H7 (cell line): ENCODE results near the gene NDUFAF5. TPM values are rescaled to one million over a fixed set of nuclear protein-coding genes. Genes with fewer than 3 reads are reported as not detected.

Experiments used
- DNase-seq: peaks from one replicate; pipeline ENCODE4 v3.0.0; 2012
- H3K27me3 ChIP-seq: 2 replicates; pipeline ENCODE4 v1.6.0; 2011; ENCODE audit warnings: mild to moderate bottlenecking, low read length; ENCODE audit not compliant: control insufficient read depth, insufficient read depth
- H3K36me3 ChIP-seq: replicated peaks from 2 replicates; pipeline ENCODE4 v1.5.1; 2011; ENCODE audit warnings: low read length; ENCODE audit not compliant: control insufficient read depth, insufficient read depth
- H3K4me3 ChIP-seq: 2 replicates; pipeline ENCODE4 v1.5.1; 2011; ENCODE audit warnings: low read depth, mild to moderate bottlenecking, control low read depth, low read length, moderate library complexity; ENCODE audit not compliant: insufficient read depth
- total RNA-seq: library from RNA; depleted of rRNA; stranded (reverse); fragments of >200 nt; shearing (Covaris generic); gene quantifications from 2 replicates; pipeline ENCODE4 v1.2.3, GENCODE V29; 2014

Gene NDUFAF5
- total RNA-seq, 1 experiment from 2014 or later, result 23.7 TPM

- no peak for DNase-seq
- H3K4me3 ChIP-seq, result no peak overlapping the region
- no peaks in the 10 kb centered on the region for H3K36me3 ChIP-seq
- no peaks in the 10 kb centered on the region; the same call in 1 of the 2 replicates for H3K27me3 ChIP-seq
Observed at GRCh38 chr20:13824459-13824858, 39.6 kb downstream of the NDUFAF5 start.

GRCh38 chr20:13825465-13825864 lies 40.6 kb downstream of the NDUFAF5 start:
- no peak for DNase-seq
- H3K36me3 ChIP-seq, result no peaks in the 10 kb centered on the region
- H3K27me3 ChIP-seq, result no peaks in the 10 kb centered on the region; the same call in 1 of the 2 replicates
- no peak overlapping the region for H3K4me3 ChIP-seq

- no peak overlapping the region for H3K4me3 ChIP-seq
- no peaks in the 10 kb centered on the region for H3K36me3 ChIP-seq
- DNase-seq, result no peak
- no peaks in the 10 kb centered on the region for H3K27me3 ChIP-seq
Observed at GRCh38 chr20:13831476-13831875, 46.6 kb downstream of the NDUFAF5 start.

- no peak for DNase-seq
- H3K4me3 ChIP-seq, result no peak overlapping the region
- no peaks in the 10 kb centered on the region for H3K36me3 ChIP-seq
- no peaks in the 10 kb centered on the region; the same call in 1 of the 2 replicates for H3K27me3 ChIP-seq
Observed at GRCh38 chr20:13838664-13839063, 53.8 kb downstream of the NDUFAF5 start.

- H3K36me3 ChIP-seq, result no peaks in the 10 kb centered on the region
- no peak for DNase-seq
- H3K27me3 ChIP-seq, result no peaks in the 10 kb centered on the region; the same call in 1 of the 2 replicates
- H3K4me3 ChIP-seq, result no peak overlapping the region
Observed at GRCh38 chr20:13839421-13840092, 54.7 kb downstream of the NDUFAF5 start.

GRCh38 chr20:13840093-13840465 lies 55.3 kb downstream of the NDUFAF5 start:
- Histone ChIP-seq H3K27me3 (no peaks in the 10 kb centered on the region; the same call in 1 of the 2 replicates), H3K4me3 (no peak overlapping the region), H3K36me3 (no peaks in the 10 kb centered on the region)
- DNase-seq, result no peak

- no peak for DNase-seq
- no peak overlapping the region for H3K4me3 ChIP-seq
Observed at GRCh38 chr20:13841206-13841605, 56.4 kb downstream of the NDUFAF5 start.

GRCh38 chr20:13844296-13844695 lies 59.5 kb downstream of the NDUFAF5 start:
- no peak for DNase-seq
- H3K4me3 ChIP-seq, result no peak overlapping the region
- no peaks in the 10 kb centered on the region for H3K36me3 ChIP-seq
- no peaks in the 10 kb centered on the region; the same call in 1 of the 2 replicates for H3K27me3 ChIP-seq

More at GRCh38 chr20:13841206-13841605, 56.4 kb downstream of the NDUFAF5 start:
- Histone ChIP-seq H3K27me3 (no peaks in the 10 kb centered on the region; the same call in 1 of the 2 replicates), H3K36me3 (no peaks in the 10 kb centered on the region)

- no peak overlapping the region for H3K4me3 ChIP-seq
- no peak for DNase-seq
- H3K36me3 ChIP-seq, result no peaks in the 10 kb centered on the region
- no peaks in the 10 kb centered on the region; the same call in 1 of the 2 replicates for H3K27me3 ChIP-seq
Observed at GRCh38 chr20:13851279-13851678, 66.5 kb downstream of the NDUFAF5 start.

GRCh38 chr20:13852306-13852705 lies 67.5 kb downstream of the NDUFAF5 start:
- no peaks in the 10 kb centered on the region for H3K36me3 ChIP-seq
- H3K27me3 ChIP-seq, result no peaks in the 10 kb centered on the region
- DNase-seq, result no peak
- no peak overlapping the region for H3K4me3 ChIP-seq

GRCh38 chr20:13855613-13856012 lies 70.8 kb downstream of the NDUFAF5 start:
- DNase-seq, result no peak

GRCh38 chr20:13856354-13856753 lies 71.5 kb downstream of the NDUFAF5 start:
- no peak for DNase-seq
- Histone ChIP-seq H3K36me3 (no peaks in the 10 kb centered on the region), H3K4me3 (no peak overlapping the region), H3K27me3 (no peaks in the 10 kb centered on the region)

More at GRCh38 chr20:13855613-13856012, 70.8 kb downstream of the NDUFAF5 start:
- Histone ChIP-seq H3K4me3 (no peak overlapping the region), H3K27me3 (no peaks in the 10 kb centered on the region), H3K36me3 (no peaks in the 10 kb centered on the region)

- H3K36me3 ChIP-seq, result no peaks in the 10 kb centered on the region
- no peak for DNase-seq
- H3K4me3 ChIP-seq, result no peak overlapping the region
- H3K27me3 ChIP-seq, result no peaks in the 10 kb centered on the region
Observed at GRCh38 chr20:13857304-13857703, 72.5 kb downstream of the NDUFAF5 start.

GRCh38 chr20:13857961-13858360 lies 73.1 kb downstream of the NDUFAF5 start:
- H3K27me3 ChIP-seq, result no peaks in the 10 kb centered on the region
- no peak for DNase-seq
- no peaks in the 10 kb centered on the region for H3K36me3 ChIP-seq
- no peak overlapping the region for H3K4me3 ChIP-seq

- Histone ChIP-seq H3K36me3 (no peaks in the 10 kb centered on the region), H3K27me3 (no peaks in the 10 kb centered on the region), H3K4me3 (no peak overlapping the region)
- DNase-seq, result no peak
Observed at GRCh38 chr20:13858439-13858838, 73.6 kb downstream of the NDUFAF5 start.
